BLaER1 (cell line): Measurements from ENCODE around the gene INO80.

ENCODE experiments used
- H3K27ac ChIP-seq: shearing (Covaris generic); formaldehyde crosslinking; 2 replicates; pipeline ENCODE4 v1.8.1; 2022
- H3K27me3 ChIP-seq: shearing (Covaris generic); formaldehyde crosslinking; 2 replicates; pipeline ENCODE4 v1.8.1; 2022
- H3K36me3 ChIP-seq: shearing (Covaris generic); formaldehyde crosslinking; 2 replicates; pipeline ENCODE4 v1.8.1; 2022
- H3K4me1 ChIP-seq: shearing (Covaris generic); formaldehyde crosslinking; 2 replicates; pipeline ENCODE4 v1.8.1; 2022
- H3K4me2 ChIP-seq: shearing (Covaris generic); formaldehyde crosslinking; 2 replicates; pipeline ENCODE4 v1.8.1; 2022
- H3K4me3 ChIP-seq: shearing (Covaris generic); formaldehyde crosslinking; 2 replicates; pipeline ENCODE4 v1.8.1; 2022
- H3K9ac ChIP-seq: shearing (Covaris generic); formaldehyde crosslinking; 2 replicates; pipeline ENCODE4 v1.8.1; 2022
- H3K9me3 ChIP-seq: shearing (Covaris generic); formaldehyde crosslinking; 2 replicates; pipeline ENCODE4 v1.8.1; 2022
- H4K20me1 ChIP-seq: shearing (Covaris generic); formaldehyde crosslinking; 2 replicates; pipeline ENCODE4 v1.8.1; 2022
- Cebpa-rat ChIP-seq: shearing (Covaris generic); IDR thresholded peaks from 2 replicates; pipeline ENCODE4 v1.8.1; 2022

The INO80 gene

GRCh38 chr15:40986820-40987219, 129.3 kb downstream of the INO80 start:
- H3K4me1 ChIP-seq: no peaks in the 10 kb centered on the region
- no peaks in the 10 kb centered on the region for H3K27me3 ChIP-seq
- no peak overlapping the region for H3K9ac ChIP-seq
- no peak overlapping the region for H3K4me3 ChIP-seq
- H3K27ac ChIP-seq: no peak overlapping the region
- H3K9me3 ChIP-seq: no peaks in the 10 kb centered on the region
- H3K4me2 ChIP-seq: no peak overlapping the region
- H3K36me3 ChIP-seq: peaks cover 100% of the 10 kb centered on the region
- H4K20me1 ChIP-seq: no peaks in the 10 kb centered on the region
- TF ChIP-seq Cebpa-rat: no peak

GRCh38 chr15:40985541-40986330, 130.3 kb downstream of the INO80 start:
- H3K36me3 ChIP-seq: peaks cover 100% of the 10 kb centered on the region
- H3K9ac ChIP-seq: no peak overlapping the region
- no peak overlapping the region for H3K4me3 ChIP-seq
- no peak for TF ChIP-seq Cebpa-rat
- H3K27me3 ChIP-seq: no peaks in the 10 kb centered on the region
- no peaks in the 10 kb centered on the region for H3K9me3 ChIP-seq
- H3K4me1 ChIP-seq: no peaks in the 10 kb centered on the region
- no peaks in the 10 kb centered on the region for H4K20me1 ChIP-seq
- no peak overlapping the region for H3K27ac ChIP-seq
- no peak overlapping the region for H3K4me2 ChIP-seq

GRCh38 chr15:40984964-40985363, 131.1 kb downstream of the INO80 start:
- Histone ChIP-seq H3K9me3 (no peaks in the 10 kb centered on the region), H3K4me1 (no peaks in the 10 kb centered on the region), H3K4me3 (no peak overlapping the region), H4K20me1 (no peaks in the 10 kb centered on the region), H3K27me3 (no peaks in the 10 kb centered on the region), H3K4me2 (no peak overlapping the region), H3K27ac (no peak overlapping the region), H3K36me3 (peaks cover 100% of the 10 kb centered on the region), H3K9ac (no peak overlapping the region)
- no peak for TF ChIP-seq Cebpa-rat

- H3K9ac ChIP-seq: no peak overlapping the region
- no peaks in the 10 kb centered on the region for H3K27me3 ChIP-seq
- H3K4me2 ChIP-seq: no peak overlapping the region
- H4K20me1 ChIP-seq: no peaks in the 10 kb centered on the region
- no peak for TF ChIP-seq Cebpa-rat
- peaks cover 100% of the 10 kb centered on the region for H3K36me3 ChIP-seq
- no peaks in the 10 kb centered on the region for H3K9me3 ChIP-seq
- H3K4me1 ChIP-seq: no peaks in the 10 kb centered on the region
- no peak overlapping the region for H3K4me3 ChIP-seq
- H3K27ac ChIP-seq: no peak overlapping the region
Observed at GRCh38 chr15:40984406-40984805, 131.7 kb downstream of the INO80 start.

- Histone ChIP-seq H4K20me1 (no peaks in the 10 kb centered on the region), H3K4me2 (no peak overlapping the region), H3K4me1 (no peaks in the 10 kb centered on the region), H3K27ac (no peak overlapping the region), H3K9ac (no peak overlapping the region), H3K27me3 (no peaks in the 10 kb centered on the region), H3K36me3 (peaks cover 100% of the 10 kb centered on the region), H3K4me3 (no peak overlapping the region), H3K9me3 (no peaks in the 10 kb centered on the region)
- TF ChIP-seq Cebpa-rat: no peak
Observed at GRCh38 chr15:40982855-40983254, 133.2 kb downstream of the INO80 start.

GRCh38 chr15:40981186-40981585, 134.9 kb downstream of the INO80 start:
- Histone ChIP-seq H4K20me1 (no peaks in the 10 kb centered on the region), H3K36me3 (peaks cover 100% of the 10 kb centered on the region), H3K4me2 (no peak overlapping the region), H3K27me3 (no peaks in the 10 kb centered on the region), H3K27ac (no peak overlapping the region), H3K9me3 (no peaks in the 10 kb centered on the region), H3K4me3 (no peak overlapping the region), H3K9ac (no peak overlapping the region), H3K4me1 (peaks cover 9% of the 10 kb centered on the region; the same call in 1 of the 2 replicates)
- no peak for TF ChIP-seq Cebpa-rat

- Histone ChIP-seq H3K4me3 (no peak overlapping the region), H3K27ac (no peak overlapping the region), H3K4me2 (no peak overlapping the region), H3K9me3 (no peaks in the 10 kb centered on the region), H3K36me3 (peaks cover 89% of the 10 kb centered on the region), H3K4me1 (peaks cover 9% of the 10 kb centered on the region; the same call in 1 of the 2 replicates), H3K27me3 (no peaks in the 10 kb centered on the region), H4K20me1 (no peaks in the 10 kb centered on the region), H3K9ac (no peak overlapping the region)
- no peak for TF ChIP-seq Cebpa-rat
Observed at GRCh38 chr15:40978562-40978961, 137.5 kb downstream of the INO80 start.

GRCh38 chr15:40978141-40978540, 137.9 kb downstream of the INO80 start:
- Histone ChIP-seq H3K36me3 (peaks cover 85% of the 10 kb centered on the region), H3K9me3 (no peaks in the 10 kb centered on the region), H3K4me2 (no peak overlapping the region), H3K27ac (no peak overlapping the region), H3K27me3 (no peaks in the 10 kb centered on the region), H4K20me1 (no peaks in the 10 kb centered on the region), H3K4me1 (peaks cover 9% of the 10 kb centered on the region; the same call in 1 of the 2 replicates), H3K4me3 (no peak overlapping the region), H3K9ac (no peak overlapping the region)
- no peak for TF ChIP-seq Cebpa-rat

- Histone ChIP-seq H3K27ac (peak overlapping the region; percentile 19; the same call in 1 of the 2 replicates), H3K9ac (no peak overlapping the region), H3K36me3 (peaks cover 71% of the 10 kb centered on the region)
Observed at GRCh38 chr15:40976819-40977218, 139.3 kb downstream of the INO80 start.

GRCh38 chr15:40974879-40975278, 141.2 kb downstream of the INO80 start:
- no peak overlapping the region for H3K4me3 ChIP-seq
- no peak overlapping the region for H3K4me2 ChIP-seq
- H4K20me1 ChIP-seq: no peaks in the 10 kb centered on the region
- H3K4me1 ChIP-seq: peaks cover 9% of the 10 kb centered on the region; the same call in 1 of the 2 replicates
- peaks cover 52% of the 10 kb centered on the region for H3K36me3 ChIP-seq
- H3K9ac ChIP-seq: no peak overlapping the region
- no peaks in the 10 kb centered on the region for H3K9me3 ChIP-seq
- no peak for TF ChIP-seq Cebpa-rat
- no peak overlapping the region for H3K27ac ChIP-seq
- no peaks in the 10 kb centered on the region for H3K27me3 ChIP-seq

More at GRCh38 chr15:40976819-40977218, 139.3 kb downstream of the INO80 start:
- H4K20me1 ChIP-seq: no peaks in the 10 kb centered on the region
- no peak overlapping the region for H3K4me2 ChIP-seq
- H3K9me3 ChIP-seq: no peaks in the 10 kb centered on the region
- no peak for TF ChIP-seq Cebpa-rat
- no peaks in the 10 kb centered on the region for H3K27me3 ChIP-seq
- H3K4me1 ChIP-seq: peaks cover 9% of the 10 kb centered on the region; the same call in 1 of the 2 replicates
- H3K4me3 ChIP-seq: no peak overlapping the region
